HT-29 (cell line): ENCODE results near the gene BORCS6. TPM values are rescaled to one million over a fixed set of nuclear protein-coding genes. Genes with fewer than 3 reads are reported as not detected.

Experiments used
- DNase-seq: peaks from one replicate; pipeline ENCODE4 v3.0.0-alpha.2; 2015; ENCODE audit warnings: low spot score
- total RNA-seq: library from RNA; depleted of rRNA; stranded (reverse); fragments of >200 nt; shearing (Covaris generic); gene quantifications from 2 replicates; pipeline ENCODE4 v1.2.3, GENCODE V29; 2014

Gene BORCS6
- total RNA-seq, 1 experiment from 2014 or later, result 12.4 TPM

DNA sequence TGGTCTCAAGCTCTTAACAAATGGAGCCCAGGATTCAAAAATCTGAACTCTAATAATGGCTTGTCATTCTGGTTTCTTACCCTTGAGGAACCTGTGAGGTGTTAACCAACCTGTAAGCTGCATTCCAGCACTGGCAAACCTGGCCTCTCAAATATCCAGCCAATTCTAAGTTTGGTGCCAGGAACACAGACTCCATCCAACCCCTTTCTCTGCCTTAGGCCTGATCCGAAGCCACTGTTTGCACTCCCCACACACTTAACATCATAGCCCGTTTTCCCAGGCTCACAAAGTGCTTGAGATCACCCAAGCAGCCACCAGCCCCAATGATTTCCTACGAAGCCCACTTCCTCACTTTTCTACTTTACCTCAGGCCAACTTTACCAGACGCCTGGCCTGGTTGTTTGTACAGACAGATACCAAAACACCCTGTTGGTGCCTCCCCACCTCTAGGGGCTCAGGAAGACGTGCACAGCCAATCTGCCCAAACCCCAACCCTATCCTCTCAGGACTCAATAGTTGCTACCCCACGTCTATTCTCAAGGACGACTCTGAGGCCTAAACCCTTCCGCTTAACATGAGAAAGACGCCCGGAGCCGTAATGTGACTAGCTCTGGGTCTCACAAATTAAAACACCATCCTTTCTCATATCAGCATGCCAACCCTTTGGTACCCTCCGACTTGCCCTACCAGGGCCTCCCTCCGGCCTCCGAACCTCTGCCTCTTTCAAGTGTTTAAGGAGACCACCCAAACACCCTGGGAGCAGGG is 34.6 kb downstream of the BORCS6 start:
- no peak for DNase-seq

DNA sequence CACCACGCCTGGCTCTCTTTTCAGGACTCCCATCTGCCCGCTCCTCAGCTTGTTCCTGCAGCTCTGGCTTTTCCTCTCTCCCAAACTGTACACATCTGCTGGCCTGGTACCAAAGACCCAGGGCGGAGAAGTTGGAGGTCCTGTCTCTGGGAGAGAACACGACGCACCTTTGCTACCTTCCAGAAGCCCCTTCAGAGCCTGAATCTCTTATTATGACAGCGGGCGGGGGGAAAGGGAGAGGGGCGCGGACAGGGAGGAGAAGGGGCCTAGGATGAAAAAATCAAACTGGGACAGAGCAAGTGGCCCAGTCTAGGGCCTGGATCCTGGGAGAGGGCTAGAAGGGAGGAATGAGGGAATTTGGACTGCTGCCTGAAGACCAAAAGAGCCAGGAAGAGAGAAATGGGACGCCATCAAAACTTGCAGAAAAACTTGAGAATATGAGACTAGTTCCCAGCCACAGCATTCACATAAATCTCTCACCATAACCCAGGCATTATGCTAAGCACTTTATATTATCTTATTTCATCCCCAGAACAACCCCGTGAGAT is 35.3 kb downstream of the BORCS6 start:
- DNase-seq, result no peak

- DNase-seq, result peak; percentile 89
Measured at GRCh38 chr17:8153957-8154607, 35.9 kb downstream of the BORCS6 start.

DNA sequence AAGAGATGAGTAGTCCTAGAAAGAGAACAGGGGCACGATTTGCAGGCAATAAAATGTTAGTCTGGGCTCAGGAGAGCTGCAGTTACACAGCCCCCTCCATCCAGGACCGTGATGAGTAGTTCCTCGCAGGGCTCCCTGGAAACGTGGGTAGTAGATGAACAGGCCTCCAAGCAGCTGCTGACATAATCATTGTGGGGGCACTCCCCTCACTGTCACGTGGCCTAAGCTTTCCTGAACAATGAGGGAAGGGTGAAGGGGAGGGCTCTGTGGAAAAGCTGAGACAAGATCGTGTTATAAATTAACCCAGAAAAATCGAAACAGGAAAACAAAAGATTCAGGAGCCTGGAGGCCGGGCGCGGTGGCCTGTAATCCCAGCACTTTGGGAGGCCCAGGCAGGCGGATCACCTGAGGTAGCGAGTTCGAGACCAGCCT is 36.4 kb downstream of the BORCS6 start:
- DNase-seq, result peak; percentile 80

DNA sequence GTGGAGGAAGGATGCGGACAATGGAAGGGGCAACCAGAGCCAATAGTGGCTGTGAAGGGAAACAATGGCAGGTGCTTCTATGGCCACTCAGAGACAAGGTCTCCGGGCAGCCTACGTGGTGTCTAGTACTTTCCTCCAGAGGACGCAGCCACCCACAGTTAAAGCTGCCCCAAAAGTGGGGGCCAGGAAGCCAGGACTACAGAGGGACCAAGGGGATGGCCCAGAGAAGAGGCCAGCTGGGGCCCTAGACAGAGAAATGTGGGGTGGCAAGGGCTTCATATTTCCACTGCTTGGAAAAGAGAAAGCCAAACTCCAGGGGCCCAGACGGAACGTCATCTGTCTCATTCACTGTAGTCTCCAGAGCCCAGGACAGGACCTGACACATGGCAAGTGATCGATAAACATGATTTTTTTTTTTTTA is 36.9 kb downstream of the BORCS6 start:
- DNase-seq, result no peak

DNA sequence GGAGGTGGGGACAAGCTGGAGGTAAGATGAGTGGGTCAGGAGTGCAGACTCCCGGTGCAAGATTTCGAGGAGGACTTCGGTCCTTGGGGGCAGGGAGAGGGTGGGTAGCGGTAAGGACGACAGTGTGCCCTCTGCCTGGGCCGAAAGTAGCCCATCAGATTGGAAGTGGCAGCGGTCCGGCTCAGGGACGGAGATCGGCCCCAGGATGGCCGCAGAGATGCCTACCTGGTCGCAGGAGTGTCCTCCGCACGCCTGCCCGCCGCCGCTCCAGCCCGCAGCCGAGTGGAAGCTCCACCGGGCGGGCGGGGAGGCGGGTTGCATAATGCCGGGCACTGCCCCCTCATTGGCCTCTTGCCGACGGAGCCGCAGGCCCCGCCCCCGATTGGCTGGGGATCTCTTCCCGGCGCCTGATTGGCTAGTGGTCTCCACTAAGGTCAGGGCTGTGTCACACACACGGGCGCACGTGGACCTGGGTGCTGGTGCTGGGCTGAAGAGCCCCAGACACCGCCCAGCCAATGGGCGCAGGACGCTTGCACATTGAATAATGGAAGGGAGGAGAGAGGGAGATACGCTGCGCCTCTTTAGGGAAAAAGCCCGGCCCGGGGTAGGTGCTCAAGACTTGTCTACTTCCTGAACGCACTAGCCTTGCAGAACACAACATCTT is 37.7 kb downstream of the BORCS6 start, which contains the start of gene PER1:
TSS of gene PER1 (minus strand) at position 293 of the 664 bp plus-strand sequence. CDS start 1,698 bp downstream, outside the sequence.
- DNase-seq, result peak; percentile 92

GRCh38 chr17:8151641-8152111 is 38.3 kb downstream of the BORCS6 start:
- peak; percentile 48 for DNase-seq

DNA sequence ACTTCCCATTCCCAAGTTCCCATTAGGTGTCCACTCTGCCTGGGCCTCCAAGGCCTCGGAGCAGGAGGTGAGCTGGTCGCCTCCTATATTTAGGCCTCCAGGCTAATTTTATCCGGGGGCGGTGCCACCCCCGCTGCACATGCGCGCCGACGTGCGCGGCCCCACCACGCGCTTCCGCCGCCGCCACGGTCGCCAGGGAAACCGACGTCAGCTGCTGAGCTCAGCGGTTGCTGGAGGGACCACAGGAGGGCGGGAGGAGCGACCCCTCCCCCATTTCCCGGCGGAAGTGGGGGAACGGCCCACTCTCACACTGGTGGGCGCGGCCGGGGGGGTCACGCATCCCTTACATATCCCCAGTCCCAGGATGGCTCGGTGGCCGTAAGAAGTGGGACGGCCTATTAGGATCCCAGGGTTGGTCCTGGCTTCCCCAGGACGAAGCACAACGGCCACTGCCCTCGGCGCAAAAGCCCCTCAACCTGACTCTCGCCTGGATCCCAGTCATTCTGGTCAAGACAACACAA is 38.8 kb downstream of the BORCS6 start:
- DNase-seq, result peak; percentile 44

- DNase-seq, result no peak
Measured at GRCh38 chr17:8150194-8151119, 39.5 kb downstream of the BORCS6 start.

DNA sequence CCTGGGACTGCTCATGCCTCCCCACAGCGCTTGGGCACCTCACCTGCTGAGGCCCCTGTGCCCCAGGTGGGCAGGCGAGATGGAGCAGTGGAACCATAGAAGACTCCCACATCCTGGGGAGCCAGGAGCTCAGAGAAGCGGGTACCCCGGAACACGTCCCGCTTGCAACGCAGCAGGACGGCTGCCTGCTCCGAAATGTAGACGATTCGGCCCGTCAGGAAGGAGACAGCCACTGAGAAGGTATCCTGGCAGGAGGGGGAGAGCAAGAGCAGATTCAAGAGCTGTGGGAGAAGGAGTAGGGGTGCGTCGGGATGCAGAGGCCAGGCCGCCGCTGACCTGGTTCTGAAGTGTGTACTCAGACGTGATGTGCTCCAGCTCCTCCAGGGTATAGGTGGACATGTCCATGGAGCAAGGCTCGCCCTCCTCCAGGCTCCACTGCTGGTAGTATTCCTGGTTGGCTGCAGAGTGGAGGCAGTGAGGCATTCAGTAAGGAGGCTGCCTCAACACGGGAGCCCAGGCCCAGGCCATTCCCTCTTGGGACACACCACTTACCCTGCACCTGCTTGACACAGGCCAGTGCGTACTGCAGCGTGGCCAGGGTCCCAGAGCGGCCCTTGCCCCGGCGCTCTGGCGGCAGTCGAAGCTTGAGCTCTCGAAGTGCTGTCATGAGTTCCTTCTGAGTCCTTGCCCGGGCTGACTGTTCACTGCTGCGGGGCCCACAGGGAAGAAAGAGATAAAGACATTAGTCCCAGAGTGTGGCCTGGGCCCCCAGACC is 40.4 kb downstream of the BORCS6 start:
- DNase-seq, result no peak

GRCh38 chr17:8148560-8148959 is 41.4 kb downstream of the BORCS6 start:
- DNase-seq, result no peak

- no peak for DNase-seq
Measured at GRCh38 chr17:8147805-8148404, 42.1 kb downstream of the BORCS6 start.

DNA sequence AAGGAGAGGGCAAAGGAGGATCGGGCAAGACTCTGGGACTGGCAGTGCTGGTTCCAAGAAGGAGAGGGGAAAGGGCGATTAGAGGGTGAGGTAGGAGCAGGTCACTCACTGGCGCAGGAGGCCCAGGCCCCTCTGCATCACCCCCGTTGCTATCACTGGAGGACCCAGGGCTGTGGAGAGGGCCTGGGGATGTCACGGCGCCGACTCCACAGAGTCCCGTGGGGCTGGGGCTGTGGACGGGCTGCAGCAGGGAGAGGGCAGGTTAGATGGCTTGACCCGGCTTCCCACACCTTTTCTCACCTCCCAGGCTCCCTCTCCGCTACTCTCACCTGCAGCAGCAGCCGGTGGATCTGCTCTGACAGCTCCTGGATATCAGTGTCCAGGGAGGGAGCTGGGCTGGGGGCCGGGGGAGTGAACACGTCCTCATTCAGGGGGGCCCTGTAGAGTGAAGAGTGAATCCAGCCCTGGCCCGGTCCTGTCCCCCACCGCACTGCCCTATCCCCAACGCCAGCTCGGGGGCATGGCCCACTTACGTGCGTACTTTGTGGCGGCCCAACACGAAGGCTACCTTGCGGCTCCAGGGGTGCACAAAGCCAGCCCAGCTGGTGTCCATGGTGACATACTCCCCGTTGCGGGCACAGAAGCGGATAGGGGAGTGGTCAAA is 42.7 kb downstream of the BORCS6 start:
- no peak for DNase-seq

GRCh38 chr17:8146381-8147140 is 43.4 kb downstream of the BORCS6 start:
- no peak for DNase-seq

GRCh38 chr17:8145811-8146210 is 44.2 kb downstream of the BORCS6 start:
- no peak for DNase-seq

- DNase-seq, result no peak
Measured at GRCh38 chr17:8144401-8145231, 45.4 kb downstream of the BORCS6 start.
